GM19193 (cell line): ENCODE results near the gene PTPDC1.

ENCODE experiments used
- POLR2A ChIP-seq: IDR thresholded peaks from 4 replicates; pipeline ENCODE4 v1.6.1; 2011; ENCODE audit not compliant: insufficient read depth, insufficient read length; ENCODE audit errors: extremely low read depth

PTPDC1 gene

GRCh38 chr9:94084314-94084713, at the start of gene PTPDC1:
Gene PTPDC1, plus strand, starts transcription at chr9:94084464. Its CDS starts 67 bp downstream, at chr9:94084531.
- no peak for TF ChIP-seq POLR2A

GRCh38 chr9:94034511-94034910, 49.8 kb upstream of the PTPDC1 start:
- TF ChIP-seq POLR2A: no peak

- TF ChIP-seq POLR2A: no peak
These were observed 44.5 kb upstream of the PTPDC1 start for GRCh38 chr9:94039786-94040185.

- TF ChIP-seq POLR2A: no peak
These were observed 41.5 kb upstream of the PTPDC1 start for GRCh38 chr9:94042516-94043360.

GRCh38 chr9:94054716-94055115, 29.5 kb upstream of the PTPDC1 start:
- no peak for TF ChIP-seq POLR2A

GRCh38 chr9:94056442-94056974, 27.8 kb upstream of the PTPDC1 start:
- no peak for TF ChIP-seq POLR2A

- no peak for TF ChIP-seq POLR2A
These were observed 26.3 kb upstream of the PTPDC1 start for GRCh38 chr9:94057918-94058317.

GRCh38 chr9:94061864-94062263, 22.4 kb upstream of the PTPDC1 start:
- no peak for TF ChIP-seq POLR2A

GRCh38 chr9:94065535-94065961, 18.7 kb upstream of the PTPDC1 start:
- TF ChIP-seq POLR2A: no peak

- no peak for TF ChIP-seq POLR2A
These were observed 16.0 kb upstream of the PTPDC1 start for GRCh38 chr9:94068257-94068656.

- TF ChIP-seq POLR2A: no peak
These were observed 7.7 kb upstream of the PTPDC1 start for GRCh38 chr9:94076557-94076956.

- no peak for TF ChIP-seq POLR2A
These were observed 6.2 kb upstream of the PTPDC1 start for GRCh38 chr9:94078086-94078485.

GRCh38 chr9:94079236-94079635, 5.0 kb upstream of the PTPDC1 start:
- no peak for TF ChIP-seq POLR2A

- no peak for TF ChIP-seq POLR2A
These were observed 4.0 kb upstream of the PTPDC1 start for GRCh38 chr9:94080249-94080648.

GRCh38 chr9:94081435-94081834, 2.8 kb upstream of the PTPDC1 start:
- no peak for TF ChIP-seq POLR2A

- TF ChIP-seq POLR2A: no peak
These were observed 2.3 kb upstream of the PTPDC1 start for GRCh38 chr9:94081864-94082463.
